Activated CD8-positive, alpha-beta memory T cell treated with anti-CD3 and anti-CD28 coated beads, Interleukin-2, amount 50 U/mL, for 4 hours (primary cell): Measurements from ENCODE around the gene SLFN12L.
"Not testable (repeated sequence)": the region's sequence is repeated elsewhere in the genome, so short reads cannot be mapped to it uniquely, and the experiment has no call there.

Source experiments
- DNase-seq: peaks from one replicate; pipeline ENCODE4 v3.0.0-alpha.2; 2020

SLFN12L gene

DNA sequence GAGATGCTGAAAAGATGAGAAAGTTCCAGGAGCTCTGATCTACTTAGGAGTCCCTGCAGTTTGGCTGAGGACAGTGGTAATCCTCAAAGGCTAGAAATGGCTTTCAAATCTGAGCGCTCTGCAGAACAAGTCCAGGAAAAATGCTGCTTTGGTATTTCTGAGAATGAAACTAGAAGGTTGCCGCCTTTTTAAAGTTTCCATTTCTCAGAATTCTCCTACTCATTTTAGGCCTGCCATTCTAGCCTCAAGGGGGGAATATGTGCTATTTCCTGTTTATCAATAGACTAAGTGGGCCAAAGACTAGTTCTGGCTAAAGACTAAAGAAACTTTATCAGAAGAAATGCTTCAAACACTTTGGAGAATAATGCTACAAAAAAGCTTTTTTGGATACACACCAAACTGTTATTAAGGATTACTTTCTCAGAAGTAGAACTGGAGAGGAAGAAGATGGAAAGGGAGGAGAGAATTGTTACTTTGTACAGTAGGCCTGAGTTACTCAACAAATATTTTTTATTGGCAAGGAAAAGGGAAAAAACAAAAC lies at the start of gene SLFN12L:
TSS of gene SLFN12L (minus strand) at position 78 of the 541 bp plus-strand sequence. CDS start 15,314 bp downstream, outside the sequence.
- no peak for DNase-seq

GRCh38 chr17:35586569-35587073 lies 49.1 kb upstream of the SLFN12L start:
- no peak for DNase-seq

- DNase-seq: no peak
Measured at GRCh38 chr17:35584061-35584460, 46.6 kb upstream of the SLFN12L start.

DNA sequence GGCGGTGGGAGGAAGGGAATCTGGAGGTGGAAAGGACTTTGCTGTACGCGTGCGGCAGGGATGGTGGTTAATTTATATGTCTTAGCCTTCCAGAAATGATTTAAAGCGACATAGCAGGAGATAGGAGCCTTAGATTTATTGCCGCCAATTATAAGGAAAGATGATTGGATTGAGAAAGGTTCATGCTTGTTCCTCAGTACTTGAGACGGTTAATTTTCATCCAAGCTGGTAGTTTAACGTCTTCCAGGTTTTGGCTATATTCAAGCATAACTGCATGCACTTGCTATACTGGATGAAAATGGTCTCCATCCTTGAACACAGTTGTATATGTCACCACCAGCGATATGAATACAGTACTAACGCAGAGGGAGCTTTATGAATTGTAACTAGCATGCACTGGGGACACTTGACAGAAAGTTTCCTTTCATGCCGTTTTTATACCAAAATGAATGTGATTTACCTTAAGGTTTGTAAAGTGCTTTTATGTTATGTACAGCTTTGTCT lies 41.5 kb upstream of the SLFN12L start:
- DNase-seq: no peak

DNA sequence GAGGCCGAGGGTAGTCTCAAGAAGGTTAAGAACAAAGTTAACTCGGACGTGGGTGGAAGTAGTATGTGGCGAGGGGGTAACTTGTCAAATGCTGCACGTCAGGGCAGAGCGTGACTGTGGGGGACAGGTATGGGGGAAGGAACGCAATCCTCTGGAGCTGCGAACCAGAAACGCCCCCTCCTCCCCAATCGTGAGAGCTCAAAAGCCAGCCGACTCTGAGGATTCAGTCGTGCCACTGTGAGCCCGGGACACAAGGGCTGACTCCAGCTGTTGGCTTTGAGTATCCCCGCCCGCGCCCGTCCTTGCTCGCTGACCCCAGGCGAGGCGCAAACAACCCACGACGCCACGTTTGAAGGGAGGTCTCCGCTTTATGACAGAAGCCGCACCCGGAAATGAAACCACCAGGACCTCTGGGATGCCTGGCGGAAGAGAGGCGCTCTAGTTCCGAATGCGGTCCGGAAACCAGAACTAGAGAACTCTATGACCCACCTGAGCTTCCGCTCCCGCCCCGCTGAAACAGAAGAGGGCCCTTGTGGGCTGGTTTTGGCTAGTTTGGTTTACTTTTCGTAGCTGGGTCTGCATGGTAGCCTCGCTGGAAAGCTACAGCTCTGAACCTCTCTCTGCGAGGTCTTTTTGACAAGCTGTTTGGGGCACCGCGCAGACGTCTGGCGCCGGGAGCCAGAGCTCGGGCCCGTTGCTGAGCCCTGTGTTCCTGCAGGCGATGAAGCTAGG lies 40.9 kb upstream of the SLFN12L start, which contains the start of gene PEX12:
TSS of gene PEX12 (minus strand) at position 375 of the 732 bp plus-strand sequence. CDS start 550 bp downstream, outside the sequence.
- DNase-seq: peak; percentile 81

GRCh38 chr17:35577830-35578196 lies 40.3 kb upstream of the SLFN12L start:
- no peak for DNase-seq

- DNase-seq: no peak
Measured at GRCh38 chr17:35575759-35576158, 38.3 kb upstream of the SLFN12L start.

DNA sequence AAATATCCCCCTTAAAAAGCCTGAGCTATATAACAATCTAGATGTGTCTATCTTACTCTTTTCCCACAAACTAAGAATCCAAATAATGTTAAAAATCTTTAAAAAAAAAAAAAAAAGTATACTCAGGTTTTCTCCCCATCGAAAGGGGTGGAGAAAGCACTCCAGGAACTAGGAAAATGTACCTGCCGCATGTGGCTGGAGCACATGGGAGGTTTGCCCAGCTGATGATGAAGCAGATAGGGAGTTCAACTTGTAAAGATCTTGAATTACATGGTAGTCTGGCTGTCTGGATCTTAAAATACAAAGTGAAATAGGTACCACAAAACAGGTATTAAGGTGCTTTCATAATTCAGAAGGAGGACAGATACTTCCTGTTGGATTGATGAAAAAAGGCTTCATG lies 31.9 kb upstream of the SLFN12L start:
- no peak for DNase-seq

GRCh38 chr17:35568561-35568960 lies 31.1 kb upstream of the SLFN12L start:
- DNase-seq: peak; percentile 36

GRCh38 chr17:35566968-35567367 lies 29.5 kb upstream of the SLFN12L start:
- DNase-seq: no peak

- DNase-seq: not testable (repeated sequence)
Measured at GRCh38 chr17:35563181-35563580, 25.7 kb upstream of the SLFN12L start.

DNA sequence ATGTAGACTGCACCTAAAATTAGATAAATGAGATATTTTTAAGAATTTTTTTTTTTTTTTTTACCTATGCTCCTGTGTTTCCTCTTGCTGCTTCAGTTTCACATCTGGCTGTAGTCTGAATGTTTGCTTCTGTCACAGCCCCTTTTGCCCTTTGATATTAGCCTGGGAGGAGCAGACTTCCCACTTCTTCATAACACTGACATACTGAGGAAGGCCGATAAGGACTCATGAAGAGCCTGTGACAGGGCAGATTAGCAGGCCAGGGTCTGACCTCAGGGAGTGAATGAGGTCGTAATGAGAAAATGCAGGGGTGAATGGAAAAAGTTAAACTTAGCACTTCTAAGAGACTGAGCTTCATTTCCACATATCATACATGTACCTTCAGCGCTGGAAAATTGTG lies 23.2 kb upstream of the SLFN12L start, which contains the start of gene SLFN14:
TSS of gene SLFN14 (minus strand) at position 117 of the 400 bp plus-strand sequence. CDS start 2,757 bp downstream, outside the sequence.
- DNase-seq: no peak

DNA sequence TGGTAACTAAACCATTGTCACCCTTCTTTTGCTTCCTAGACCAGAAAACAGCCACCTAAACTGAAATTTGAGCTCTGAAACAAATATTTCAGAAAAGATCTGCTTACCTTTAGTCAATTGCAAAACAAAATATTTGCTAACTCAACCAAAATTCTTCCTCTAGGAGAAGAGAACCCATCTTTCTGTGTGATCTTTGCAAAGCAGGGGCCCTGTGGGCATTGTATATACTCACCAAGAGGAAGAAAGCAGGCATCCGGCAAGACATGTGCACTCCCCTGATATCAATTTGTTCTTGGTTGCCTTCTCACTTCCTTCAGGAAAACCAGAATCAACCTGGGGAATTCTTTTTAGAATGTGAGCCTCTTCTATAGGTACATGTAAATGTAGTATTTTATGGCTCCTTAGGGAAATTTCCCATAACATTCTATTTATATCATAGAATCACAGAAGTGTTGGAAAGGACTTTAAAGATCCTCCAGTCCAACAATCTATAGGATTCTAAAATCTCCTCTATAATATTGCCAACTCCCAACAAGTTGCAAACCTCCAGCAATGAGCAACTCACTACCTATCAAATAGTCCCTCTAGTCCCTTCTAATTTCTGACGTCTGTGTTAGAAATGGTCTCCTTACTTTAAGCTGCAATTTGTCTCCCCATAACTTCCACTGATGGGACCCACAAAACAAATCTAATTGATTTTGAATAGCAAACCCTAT lies 22.2 kb upstream of the SLFN12L start:
- DNase-seq: no peak

DNA sequence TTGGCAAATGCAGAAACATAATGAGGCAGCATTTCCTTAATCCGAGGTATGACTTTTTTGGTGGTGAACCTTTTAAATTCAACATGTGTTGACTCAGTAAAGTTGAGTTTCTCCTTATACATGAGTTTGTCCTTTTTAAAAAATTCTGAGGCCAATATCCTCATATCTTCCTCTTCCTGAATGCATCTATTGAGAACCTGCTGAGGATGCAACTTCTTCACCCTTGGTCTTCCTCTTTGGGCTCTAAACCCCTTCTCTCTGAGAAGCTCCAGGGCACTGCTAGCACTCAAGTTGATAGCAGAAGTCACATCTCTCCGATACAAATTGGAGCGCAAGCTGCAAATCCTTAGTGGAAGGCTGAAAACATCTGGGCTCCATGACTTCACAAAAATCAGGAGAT lies 19.9 kb upstream of the SLFN12L start:
- DNase-seq: no peak

- no peak for DNase-seq
Measured at GRCh38 chr17:35555691-35556090, 18.2 kb upstream of the SLFN12L start.

DNA sequence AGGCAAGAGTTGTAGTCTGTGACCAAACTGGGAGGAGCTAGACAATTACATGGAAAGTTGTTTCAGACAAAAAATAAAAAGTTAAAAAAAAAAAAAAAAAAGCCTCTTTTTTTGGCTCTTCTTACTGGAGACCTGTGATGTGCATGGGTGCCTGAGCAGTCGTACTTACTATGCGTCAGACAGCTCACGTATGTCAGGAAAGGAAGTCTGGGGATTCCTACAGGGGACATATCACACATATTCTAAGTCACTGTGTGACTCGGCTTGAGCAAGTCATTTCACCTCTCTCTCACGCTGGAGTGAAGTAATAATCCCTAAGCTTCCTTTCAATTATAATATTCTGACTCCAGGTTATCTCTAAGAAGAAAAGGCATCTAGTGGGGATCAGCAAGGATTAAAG lies 17.2 kb upstream of the SLFN12L start:
- DNase-seq: no peak

GRCh38 chr17:35553310-35553709 lies 15.8 kb upstream of the SLFN12L start:
- DNase-seq: no peak

DNA sequence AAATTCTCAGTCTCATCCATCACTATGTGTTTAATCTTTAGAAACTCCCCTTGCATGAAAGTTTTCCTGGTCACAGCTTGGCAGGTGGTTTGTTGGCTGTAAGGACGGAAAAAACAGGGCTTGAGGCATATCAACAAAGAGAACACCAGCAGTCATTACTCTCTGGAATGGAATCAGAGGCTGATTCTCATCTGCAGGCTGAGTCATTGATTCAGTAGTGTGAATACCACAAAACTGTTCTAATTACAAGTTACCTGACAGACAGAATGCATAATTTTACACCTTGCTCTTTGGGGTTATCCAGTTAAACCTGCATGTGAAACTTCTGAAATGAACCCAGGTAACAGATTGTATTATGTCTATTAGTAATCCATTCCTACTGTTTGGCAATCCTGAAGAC lies 11.5 kb upstream of the SLFN12L start:
- DNase-seq: no peak

GRCh38 chr17:35548208-35548810 lies 10.8 kb upstream of the SLFN12L start:
- DNase-seq: no peak

- DNase-seq: no peak
Measured at GRCh38 chr17:35546487-35546886, 9.0 kb upstream of the SLFN12L start.

DNA sequence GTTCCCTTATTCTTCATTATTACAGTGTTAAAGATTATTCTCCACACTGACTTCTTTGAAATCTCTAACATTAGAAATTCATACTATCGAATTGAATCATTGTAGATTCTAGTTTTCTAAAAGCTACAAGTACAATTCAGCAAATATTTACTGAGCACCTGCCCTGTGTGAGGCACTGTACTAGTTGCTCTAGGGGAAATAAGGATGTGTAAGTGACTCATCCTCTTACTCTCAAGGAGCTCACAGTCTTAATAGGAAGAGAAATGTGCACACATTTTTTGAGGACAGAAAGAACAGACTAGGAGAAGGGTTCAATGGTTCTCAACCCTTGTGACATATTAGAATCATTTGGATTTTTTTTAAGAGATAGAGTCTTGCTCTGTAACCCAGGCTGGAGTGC lies 7.7 kb upstream of the SLFN12L start:
- no peak for DNase-seq

DNA sequence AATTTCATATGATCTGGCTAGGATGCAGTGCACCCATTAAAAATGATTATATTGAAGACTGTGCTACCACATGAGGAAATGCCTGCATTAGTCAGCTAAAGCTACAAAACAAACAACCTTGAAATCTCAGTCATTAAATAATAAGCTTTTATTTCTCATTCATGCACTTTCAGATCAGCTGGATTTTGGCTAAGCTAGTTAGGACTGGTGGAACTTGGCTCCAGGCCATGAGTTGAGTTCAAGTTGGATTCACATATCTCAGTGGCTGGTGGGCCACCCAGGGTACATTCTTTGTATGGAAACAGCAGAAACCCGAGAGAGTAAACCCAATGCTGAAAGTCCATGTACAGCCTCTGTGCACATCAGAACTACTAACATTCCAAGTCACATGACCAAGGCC lies 6.4 kb upstream of the SLFN12L start:
- DNase-seq: no peak

- DNase-seq: no peak
Measured at GRCh38 chr17:35542990-35543389, 5.5 kb upstream of the SLFN12L start.
